Endothelial cell (in vitro differentiated cells): ENCODE measurements around the gene C1orf21. TPM values are rescaled to one million over a fixed set of nuclear protein-coding genes. Genes with fewer than 3 reads are reported as not detected.

Experiments
- DNase-seq: peaks from one replicate; pipeline ENCODE4 v3.0.0; 2021; ENCODE audit warnings: low spot score
- H3K27ac Mint-ChIP-seq: one replicate; pipeline ENCODE4 v1.8.0; 2021; ENCODE audit warnings: mixed read lengths, inconsistent platforms; ENCODE audit not compliant: unreplicated experiment
- H3K27me3 Mint-ChIP-seq: one replicate; pipeline ENCODE4 v1.8.0; 2021; ENCODE audit warnings: mild to moderate bottlenecking, moderate library complexity, mixed read lengths, inconsistent platforms; ENCODE audit not compliant: unreplicated experiment
- H3K36me3 Mint-ChIP-seq: one replicate; pipeline ENCODE4 v1.8.0; 2021; ENCODE audit warnings: mild to moderate bottlenecking, low read depth, mixed read lengths, inconsistent platforms; ENCODE audit not compliant: unreplicated experiment
- H3K4me1 Mint-ChIP-seq: one replicate; pipeline ENCODE4 v1.8.0; 2021; ENCODE audit warnings: mild to moderate bottlenecking, mixed read lengths, inconsistent platforms; ENCODE audit not compliant: unreplicated experiment
- H3K4me3 Mint-ChIP-seq: one replicate; pipeline ENCODE4 v1.8.0; 2021; ENCODE audit warnings: mild to moderate bottlenecking, mixed read lengths, inconsistent platforms; ENCODE audit not compliant: unreplicated experiment
- H3K9me3 Mint-ChIP-seq: one replicate; pipeline ENCODE4 v1.8.0; 2021; ENCODE audit warnings: mixed read lengths, inconsistent platforms; ENCODE audit not compliant: unreplicated experiment
- CTCF ChIP-seq: fragments of 200-600 bp; sonication (generic); IDR thresholded peaks from one replicate; pipeline ENCODE4 v1.5.0; 2021; ENCODE audit warnings: antibody characterized with exemption; ENCODE audit not compliant: unreplicated experiment
- total RNA-seq: library from RNA; stranded (reverse); fragmentation: NEBNext Ultra II Directional; extraction: Animal tissue kit (Norgen Biotek cat#: 25700); gene quantifications from one replicate; pipeline ENCODE4 v1.2.1, GENCODE V29; 2021; ENCODE audit not compliant: unreplicated experiment

Gene C1orf21
- total RNA-seq, 1 donor from 2014 or later = 7.5 TPM

GRCh38 chr1:184656221-184656620, 269.4 kb downstream of the C1orf21 start:
- H3K4me3 Mint-ChIP-seq = no peak overlapping the region
- no peaks in the 10 kb centered on the region for H3K4me1 Mint-ChIP-seq
- TF ChIP-seq CTCF = no peak
- H3K27me3 Mint-ChIP-seq = peaks cover 6% of the 10 kb centered on the region
- no peaks in the 10 kb centered on the region for H3K36me3 Mint-ChIP-seq
- H3K9me3 Mint-ChIP-seq = no peaks in the 10 kb centered on the region
- no peak overlapping the region for H3K27ac Mint-ChIP-seq
- no peak for DNase-seq

GRCh38 chr1:184658055-184658454, 271.2 kb downstream of the C1orf21 start:
- no peaks in the 10 kb centered on the region for H3K9me3 Mint-ChIP-seq
- DNase-seq = no peak
- peaks cover 2% of the 10 kb centered on the region for H3K27me3 Mint-ChIP-seq
- no peaks in the 10 kb centered on the region for H3K4me1 Mint-ChIP-seq
- no peak overlapping the region for H3K27ac Mint-ChIP-seq
- no peak for TF ChIP-seq CTCF
- H3K4me3 Mint-ChIP-seq = no peak overlapping the region
- H3K36me3 Mint-ChIP-seq = no peaks in the 10 kb centered on the region

GRCh38 chr1:184660462-184661191, 273.8 kb downstream of the C1orf21 start:
- H3K9me3 Mint-ChIP-seq = no peaks in the 10 kb centered on the region
- no peak for TF ChIP-seq CTCF
- H3K36me3 Mint-ChIP-seq = no peaks in the 10 kb centered on the region
- H3K27ac Mint-ChIP-seq = no peak overlapping the region
- peaks cover 2% of the 10 kb centered on the region for H3K27me3 Mint-ChIP-seq
- DNase-seq = no peak
- H3K4me1 Mint-ChIP-seq = peaks cover 3% of the 10 kb centered on the region
- no peak overlapping the region for H3K4me3 Mint-ChIP-seq

GRCh38 chr1:184661801-184662200, 275.0 kb downstream of the C1orf21 start:
- H3K36me3 Mint-ChIP-seq = no peaks in the 10 kb centered on the region
- H3K4me3 Mint-ChIP-seq = no peak overlapping the region
- DNase-seq = no peak
- H3K9me3 Mint-ChIP-seq = no peaks in the 10 kb centered on the region
- no peak for TF ChIP-seq CTCF
- peaks cover 2% of the 10 kb centered on the region for H3K27me3 Mint-ChIP-seq
- peaks cover 3% of the 10 kb centered on the region for H3K4me1 Mint-ChIP-seq
- H3K27ac Mint-ChIP-seq = no peak overlapping the region

GRCh38 chr1:184664042-184664660, 277.3 kb downstream of the C1orf21 start:
- H3K4me1 Mint-ChIP-seq = peaks cover 3% of the 10 kb centered on the region
- DNase-seq = peak; percentile 81
- H3K27ac Mint-ChIP-seq = no peak overlapping the region
- H3K27me3 Mint-ChIP-seq = peaks cover 2% of the 10 kb centered on the region
- TF ChIP-seq CTCF = peak; percentile 86
- H3K36me3 Mint-ChIP-seq = no peaks in the 10 kb centered on the region
- H3K4me3 Mint-ChIP-seq = no peak overlapping the region
- no peaks in the 10 kb centered on the region for H3K9me3 Mint-ChIP-seq
